ENCODE results near the gene CLEC18A.
"Not testable (repeated sequence)": the region's sequence is repeated elsewhere in the genome, so short reads cannot be mapped to it uniquely, and the experiment has no call there.

GRCh38 chr16:69999801-70000200 lies 48.7 kb downstream of the CLEC18A start:
- not testable (repeated sequence) for TF ChIP-seq CTCF (conservative IDR thresholded peaks at IDR 0.05; ENCODE audit: low read depth in 2 of 2); POLR2AphosphoS5 (IDR thresholded peaks at IDR 0.05; ENCODE audit: low read depth); NANOG (IDR thresholded peaks at IDR 0.05; ENCODE audit: borderline replicate concordance); JUNB (IDR thresholded peaks at IDR 0.05; ENCODE audit: unreplicated experiment); EZH2phosphoT487 (IDR thresholded peaks at IDR 0.05; ENCODE audit: unreplicated experiment); EZH2 (IDR thresholded peaks at IDR 0.05; ENCODE audit: low read depth, unreplicated experiment); ZNF462 (CRISPR knock-in tag; IDR thresholded peaks at IDR 0.05); REST (IDR thresholded peaks at IDR 0.05; ENCODE audit: unreplicated experiment)
